Measurements from ENCODE around the gene RPS6KB2.
A peak's percentile ranks its signal among the peaks of the same experiment; 100 is the strongest.
"Not testable (repeated sequence)": the region's sequence is repeated elsewhere in the genome, so short reads cannot be mapped to it uniquely, and the experiment has no call there.

The RPS6KB2 gene

DNA sequence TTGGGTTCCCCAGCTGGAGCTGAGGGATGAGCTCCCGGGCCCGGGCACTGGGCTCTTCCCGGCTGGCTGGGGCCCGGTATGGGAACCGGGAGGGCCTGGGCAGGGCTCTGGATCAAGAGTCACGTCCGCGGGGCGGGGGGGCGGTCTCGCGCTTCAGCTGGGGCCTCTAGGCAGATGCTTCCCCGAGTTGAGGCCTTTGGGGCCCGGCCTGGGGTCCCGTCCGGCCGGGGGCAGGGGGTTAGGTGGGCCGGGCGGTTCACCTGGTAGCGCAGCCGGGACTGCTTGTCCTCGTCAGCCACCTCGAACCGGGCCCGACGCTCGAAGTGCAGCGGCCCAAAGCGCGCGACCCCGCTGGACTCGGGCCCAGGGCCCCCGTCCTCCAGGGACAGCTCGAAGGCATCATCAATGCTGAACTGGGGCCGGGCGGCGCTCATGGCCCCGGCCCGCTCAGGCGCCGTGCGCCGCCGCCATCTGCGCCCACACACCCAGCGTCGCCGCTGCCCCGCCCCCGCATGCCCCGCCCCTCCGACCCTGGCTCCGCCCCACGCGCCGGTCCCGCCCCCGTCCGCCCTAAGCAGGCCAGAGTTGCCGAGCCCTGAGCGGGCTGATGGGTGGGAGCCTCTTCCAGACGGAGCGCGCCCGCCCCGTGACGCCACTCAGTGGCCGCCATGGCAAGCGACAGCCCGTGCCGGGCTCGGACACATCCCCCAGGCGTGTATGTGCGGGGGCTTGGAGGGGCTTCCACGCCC lies 40.6 kb downstream of the RPS6KB2 start, which contains the start of gene TMEM134:
Gene TMEM134, minus strand, starts transcription at position 493 of the 749 bp plus-strand sequence. Its CDS starts 59 bp downstream, at position 434.
- peak; percentile 88 for DNase-seq

DNA sequence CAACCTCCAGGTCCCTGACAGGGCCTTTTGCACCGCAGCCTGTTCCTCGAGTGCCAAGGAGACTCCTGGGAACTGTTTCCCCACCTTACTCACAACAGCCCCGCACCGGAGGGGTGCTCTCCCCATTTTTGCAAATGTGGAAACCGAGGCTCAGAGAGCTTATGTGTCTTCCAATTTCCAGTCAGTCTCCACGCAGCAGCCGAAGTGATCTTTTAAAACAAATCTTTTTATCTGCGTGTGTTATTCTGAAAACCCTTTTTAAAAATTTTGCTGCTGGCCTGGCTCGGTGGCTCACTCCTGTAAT lies 41.2 kb downstream of the RPS6KB2 start:
- DNase-seq, result no peak

DNA sequence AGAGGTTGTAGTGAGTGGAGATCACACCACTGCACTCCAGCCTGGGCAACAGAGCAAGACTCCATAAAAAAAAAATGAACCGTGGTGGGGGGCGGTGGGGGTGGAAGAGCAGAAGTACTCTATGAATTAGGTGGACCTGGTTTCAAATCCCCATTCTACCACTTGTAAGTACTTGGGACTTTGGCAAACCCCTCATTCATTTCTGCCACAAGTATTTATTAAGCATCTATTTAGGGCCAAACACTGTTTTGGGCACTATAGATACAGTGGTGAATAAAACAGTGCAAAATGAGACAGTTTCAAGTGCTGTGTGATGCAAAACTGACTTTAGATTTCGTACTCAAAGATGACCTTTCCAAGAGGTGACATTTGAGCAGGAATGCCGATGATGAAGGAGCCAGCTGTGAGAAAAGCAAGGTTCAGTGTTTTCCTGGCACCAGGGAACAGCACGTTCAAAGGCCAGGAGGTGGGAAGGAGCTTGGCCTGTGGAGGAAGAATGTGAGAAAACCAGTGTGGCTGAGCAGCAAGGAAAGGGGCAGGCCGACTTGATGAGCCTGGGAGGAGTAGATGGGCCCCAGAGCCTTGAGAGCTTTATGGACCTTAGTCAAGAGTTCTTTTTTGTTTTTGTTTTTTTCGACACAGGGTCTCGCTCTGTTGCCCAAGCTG lies 42.2 kb downstream of the RPS6KB2 start:
- DNase-seq, result no peak

DNA sequence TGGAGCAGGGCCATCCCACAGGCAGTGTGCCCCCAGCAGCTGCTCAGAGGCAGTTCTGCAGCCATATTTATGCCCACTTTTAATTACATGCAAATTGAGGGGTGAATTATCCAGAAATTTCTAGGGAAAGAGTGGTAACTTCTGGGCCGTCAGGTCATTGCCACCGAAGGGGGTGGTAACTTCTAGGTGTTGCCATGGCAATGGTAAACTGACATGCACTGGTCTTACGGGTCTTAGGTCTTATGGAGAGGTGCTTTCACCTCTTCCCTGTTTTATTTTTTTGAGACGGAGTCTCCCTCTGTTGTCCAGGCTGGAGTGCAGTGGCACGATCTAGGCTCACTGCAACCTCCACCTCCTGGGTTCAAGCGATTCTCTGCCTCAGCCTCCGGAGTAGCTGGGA lies 44.6 kb downstream of the RPS6KB2 start:
- DNase-seq, result no peak

DNA sequence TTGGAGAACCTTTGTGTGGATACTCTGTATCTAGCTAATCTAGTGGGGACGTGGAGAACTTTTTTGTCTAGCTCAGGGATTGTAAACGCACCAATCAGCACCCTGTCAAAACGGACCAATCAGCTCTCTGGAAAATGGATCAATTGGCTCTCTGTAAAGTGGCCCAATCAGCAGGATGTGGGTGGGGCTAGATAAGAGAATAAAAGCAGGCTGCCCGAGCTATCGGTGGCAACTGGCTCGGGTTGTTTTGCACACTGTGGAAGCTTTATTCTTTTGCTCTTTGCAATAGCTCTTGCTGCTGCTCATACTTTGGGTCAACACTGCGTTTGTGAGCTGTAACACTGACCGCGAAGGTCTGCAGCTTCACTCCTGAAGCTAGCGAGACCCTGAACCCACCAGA lies 48.4 kb downstream of the RPS6KB2 start:
- DNase-seq, result not testable (repeated sequence)

DNA sequence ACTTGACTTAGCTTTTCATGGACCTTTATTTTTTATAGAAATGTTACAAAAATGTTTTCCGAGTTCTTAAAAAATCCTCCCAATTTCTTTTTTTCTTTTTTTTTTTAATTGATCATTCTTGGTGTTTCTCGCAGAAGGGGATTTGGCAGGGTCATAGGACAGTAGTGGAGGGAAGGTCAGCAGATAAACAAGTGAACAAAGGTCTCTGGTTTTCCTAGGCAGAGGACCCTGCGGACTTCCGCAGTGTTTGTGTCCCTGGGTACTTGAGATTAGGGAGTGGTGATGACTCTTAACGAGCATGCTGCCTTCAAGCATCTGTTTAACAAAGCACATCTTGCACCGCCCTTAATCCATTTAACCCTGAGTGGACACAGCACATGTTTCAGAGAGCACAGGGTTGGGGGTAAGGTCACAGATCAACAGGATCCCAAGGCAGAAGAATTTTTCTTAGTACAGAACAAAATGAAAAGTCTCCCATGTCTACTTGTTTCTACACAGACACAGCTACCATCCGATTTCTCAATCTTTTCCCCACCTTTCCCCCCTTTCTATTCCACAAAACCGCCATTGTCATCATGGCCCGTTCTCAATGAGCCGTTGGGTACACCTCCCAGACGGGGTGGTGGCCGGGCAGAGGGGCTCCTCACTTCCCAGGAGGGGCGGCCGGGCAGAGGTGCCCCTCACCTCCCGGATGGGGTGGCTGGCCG lies 49.2 kb downstream of the RPS6KB2 start:
- DNase-seq, result not testable (repeated sequence)

DNA sequence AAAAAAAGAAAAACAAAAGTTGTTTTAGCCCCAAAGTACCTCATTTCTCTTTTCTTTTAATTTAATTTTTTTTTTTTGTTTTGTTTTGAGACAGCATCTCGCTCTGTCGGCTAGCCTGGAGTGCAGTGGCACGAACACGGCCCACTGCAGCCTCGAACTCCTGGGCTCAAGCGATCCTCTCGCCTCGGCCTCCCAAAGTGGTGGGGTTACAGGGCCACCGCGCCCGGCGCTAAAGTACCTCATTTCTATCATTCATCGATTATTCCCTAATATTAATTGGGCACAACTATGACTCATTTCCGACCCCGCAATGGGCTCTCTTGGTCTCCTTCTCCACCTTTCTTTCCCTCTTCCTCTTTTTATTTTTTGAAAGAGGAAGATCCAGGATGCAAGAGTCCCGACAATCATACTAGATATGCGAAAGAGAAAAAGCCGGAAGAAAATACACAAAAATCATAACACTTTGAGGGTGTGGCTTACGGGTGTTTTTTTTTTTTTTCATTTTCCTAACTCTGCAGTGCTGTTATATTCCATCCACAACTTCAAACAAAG lies 54.1 kb downstream of the RPS6KB2 start:
- peak; percentile 18 for DNase-seq

DNA sequence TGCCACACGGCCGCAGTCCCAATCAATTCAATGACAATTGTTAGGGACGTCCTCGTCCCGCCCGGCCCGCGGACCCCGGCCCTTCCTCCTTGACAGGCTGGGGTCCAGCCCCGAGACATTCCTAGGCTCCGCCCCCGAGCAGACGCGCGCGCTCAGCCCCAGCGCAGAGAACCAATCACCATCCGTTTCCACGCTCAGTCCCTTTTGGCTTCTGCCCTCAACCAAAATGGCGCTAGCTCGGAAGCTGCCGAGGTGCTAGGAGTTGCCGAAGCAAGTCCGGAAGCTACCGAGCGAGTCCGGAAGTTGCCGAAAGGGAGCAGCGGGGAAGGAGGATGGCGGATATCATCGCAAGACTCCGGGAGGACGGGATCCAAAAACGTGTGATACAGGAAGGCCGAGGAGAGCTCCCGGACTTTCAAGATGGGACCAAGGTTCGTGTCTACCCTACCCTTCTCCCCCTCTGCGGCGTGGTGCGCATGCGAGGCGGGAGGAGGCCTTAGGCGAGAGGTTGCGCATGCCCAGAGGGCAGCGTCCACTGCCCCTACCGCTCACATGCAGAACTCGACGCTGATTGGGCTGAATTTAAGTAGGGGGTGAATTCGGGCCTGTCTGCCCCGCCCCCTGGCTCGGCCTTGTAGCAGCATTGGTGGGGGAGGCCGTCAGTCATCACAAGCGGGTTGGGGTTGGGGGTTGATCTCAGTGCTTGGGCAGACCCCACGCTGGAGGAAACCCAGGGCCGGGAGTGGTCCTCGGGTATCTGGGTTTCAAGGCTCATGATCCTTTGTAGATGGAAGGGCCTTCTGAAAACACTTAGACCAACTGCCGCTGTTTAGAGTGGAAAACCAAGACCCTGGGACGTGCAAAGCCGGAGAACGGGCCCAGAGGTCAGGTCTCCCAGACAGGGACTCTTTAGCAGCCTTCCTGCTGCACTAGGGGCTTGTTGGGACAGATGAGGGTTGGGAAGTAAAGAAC lies 54.8 kb downstream of the RPS6KB2 start, which contains the start of gene AIP:
Gene AIP, plus strand, starts transcription at position 200 of the 972 bp plus-strand sequence. Its CDS starts 133 bp downstream, at position 333.
- DNase-seq, result peak; percentile 99

DNA sequence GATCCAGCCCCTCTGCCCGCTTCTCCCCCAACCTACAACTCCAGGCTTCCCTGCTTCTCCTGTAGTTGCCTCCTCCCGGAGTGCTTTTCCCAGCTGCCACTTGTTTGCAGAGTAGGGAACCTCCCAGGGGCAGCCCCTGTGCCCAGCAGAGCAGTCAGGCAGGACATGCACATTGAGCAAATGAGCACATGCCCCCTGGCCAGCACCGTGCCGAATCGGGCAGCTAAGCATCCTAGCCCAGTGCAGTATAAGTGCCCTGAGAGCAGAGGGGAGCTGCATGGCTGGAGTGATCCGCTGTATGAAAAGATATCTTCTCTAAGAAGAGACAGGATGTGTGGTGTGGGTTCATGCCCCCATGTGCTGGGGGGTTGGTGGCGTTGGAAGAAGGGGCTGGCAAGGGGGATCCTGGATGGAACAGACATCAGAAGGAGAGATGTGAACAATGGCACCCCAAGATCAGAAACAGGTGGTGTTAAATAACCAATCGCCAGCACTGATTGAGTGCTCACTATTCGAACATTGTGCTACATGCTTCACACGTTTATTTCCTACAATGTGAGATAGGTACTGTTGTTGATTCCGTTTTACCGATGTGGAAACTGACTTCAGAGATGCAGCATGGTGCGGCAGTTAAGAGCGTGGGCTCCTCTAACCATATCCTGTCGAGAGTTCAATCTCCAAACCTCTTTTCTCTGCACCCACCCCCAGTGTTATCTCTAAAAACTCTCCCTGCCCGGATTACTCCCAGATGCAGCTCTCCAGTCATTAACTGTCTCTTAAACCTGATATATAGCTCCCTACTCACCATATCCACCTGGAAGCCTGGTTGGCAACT lies 55.8 kb downstream of the RPS6KB2 start:
- DNase-seq, result no peak

DNA sequence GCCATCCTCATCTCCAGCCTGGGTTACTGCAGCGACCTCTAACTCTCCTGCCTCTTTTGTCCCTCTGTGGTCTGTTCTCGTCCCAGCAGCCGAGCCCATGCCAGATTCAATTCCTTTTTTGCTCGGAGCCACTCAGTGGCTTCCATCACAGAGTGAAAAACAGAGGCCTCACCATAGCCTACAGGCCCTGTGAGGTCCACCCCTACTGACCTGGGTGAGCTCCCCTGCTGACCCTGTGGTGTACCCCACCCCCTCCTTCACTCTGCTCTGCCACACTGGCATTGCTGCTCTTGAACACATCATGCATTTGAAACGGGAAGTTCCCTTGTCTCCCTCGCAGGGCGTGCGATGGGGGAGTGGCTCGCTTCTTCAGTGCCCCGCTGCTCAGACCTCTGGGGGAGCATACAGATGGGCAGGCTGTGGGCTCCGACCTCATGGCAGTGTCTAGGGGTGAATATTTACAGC lies 56.6 kb downstream of the RPS6KB2 start:
- DNase-seq, result no peak

All from retina (tissue), 1 donor.